Lower leg skin (tissue), 4 donors: ENCODE results near the gene CLEC20A. TPM values are rescaled to one million over a fixed set of nuclear protein-coding genes. Genes with fewer than 3 reads are reported as not detected.

Experiments used
- DNase-seq, 2 donors: peaks; one replicate each; pipeline ENCODE4 v3.0.0-alpha.2; 2019; ENCODE audit warnings: low spot score in 2 of 2
- H3K4me3 ChIP-seq: fragments of 200-600 bp; sonication (generic); 2 replicates; pipeline ENCODE4 v1.5.1; 2017; ENCODE audit warnings: mild to moderate bottlenecking, low read depth; ENCODE audit not compliant: poor library complexity, severe bottlenecking
- CTCF ChIP-seq, 3 donors: fragments of 450-650 bp; IDR thresholded peaks; one replicate each; pipeline ENCODE4 v1.5.1; 2016; ENCODE audit warnings: antibody characterized with exemption in 3 of 3, mild to moderate bottlenecking in 3 of 3, moderate library complexity in 2 of 3
- POLR2A ChIP-seq, 2 donors: fragments of 450-650 bp; IDR thresholded peaks; one replicate each; pipeline ENCODE4 v1.6.1; 2016 to 2017; ENCODE audit warnings: antibody characterized with exemption in 2 of 2, mild to moderate bottlenecking in 1 of 2, moderate library complexity in 1 of 2
- WGBS, 2 donors: methylation state at CpG; one replicate each; pipeline ENCODE4 v1.1.5; 2018; 5-methylcytosine and 5-hydroxymethylcytosine counted together
- intact Hi-C: fragments of 100-400 bp; cut with DNase I; formaldehyde crosslinking; loops from one replicate; pipeline ENCODE4 v1.15.0; 2023; ENCODE audit warnings: low total_unique reads
- total RNA-seq, 4 donors: library from RNA; depleted of rRNA; stranded (reverse); fragments of >200 nt; gene quantifications; one replicate each; pipeline ENCODE4 v1.1.0, GENCODE V29; 2016

Gene CLEC20A
- total RNA-seq, 4 donors from 2014 or later = not detected

GRCh38 chr1:178492341-178492740, 4.4 kb downstream of the CLEC20A start:
- no peak overlapping the region for H3K4me3 ChIP-seq
- DNase-seq = peak in 1 of 2 donors; percentile 80
- TF ChIP-seq CTCF (IDR thresholded peaks at IDR 0.05) = no peak
- no peak for TF ChIP-seq POLR2A (IDR thresholded peaks at IDR 0.05)
- WGBS, 2 donors = 86% methylated on average over 11 of the region's 11 CpGs
- intact Hi-C loops = no loop called here

- no peak overlapping the region for H3K4me3 ChIP-seq
- DNase-seq = peak in 1 of 2 donors; percentile 50
- intact Hi-C loops = no loop called here
- TF ChIP-seq CTCF (IDR thresholded peaks at IDR 0.05) = no peak
- TF ChIP-seq POLR2A (IDR thresholded peaks at IDR 0.05) = no peak
- WGBS, 2 donors = 92 to 96% methylated on average over 4 of the region's 4 CpGs
Observed at GRCh38 chr1:178491721-178492120, 5.0 kb downstream of the CLEC20A start.

GRCh38 chr1:178490967-178491366, 5.8 kb downstream of the CLEC20A start:
- TF ChIP-seq CTCF (IDR thresholded peaks at IDR 0.05) (no peak), POLR2A (IDR thresholded peaks at IDR 0.05) (no peak)
- intact Hi-C loops = no loop called here
- peak in 1 of 2 donors; percentile 74 for DNase-seq
- no peak overlapping the region for H3K4me3 ChIP-seq
- WGBS, 2 donors = 87 to 88% methylated on average over 9 of the region's 9 CpGs

- intact Hi-C loops = no loop called here
- TF ChIP-seq CTCF (IDR thresholded peaks at IDR 0.05) (no peak), POLR2A (IDR thresholded peaks at IDR 0.05) (no peak)
- no peak overlapping the region for H3K4me3 ChIP-seq
- WGBS, 2 donors = 98 to 99% methylated on average over 8 of the region's 8 CpGs
- peak in 1 of 2 donors; percentile 56 for DNase-seq
Observed at GRCh38 chr1:178490136-178490535, 6.6 kb downstream of the CLEC20A start.

- DNase-seq = peak in 1 of 2 donors; percentile 72
- intact Hi-C loops = no loop called here
- WGBS, 2 donors = 89 to 94% methylated on average over 4 of the region's 4 CpGs
- TF ChIP-seq CTCF (IDR thresholded peaks at IDR 0.05) = no peak
- no peak for TF ChIP-seq POLR2A (IDR thresholded peaks at IDR 0.05)
- no peak overlapping the region for H3K4me3 ChIP-seq
Observed at GRCh38 chr1:178489399-178489798, 7.4 kb downstream of the CLEC20A start.

GRCh38 chr1:178488393-178488792, 8.4 kb downstream of the CLEC20A start:
- no peak overlapping the region for H3K4me3 ChIP-seq
- TF ChIP-seq CTCF (IDR thresholded peaks at IDR 0.05) = no peak
- no peak for TF ChIP-seq POLR2A (IDR thresholded peaks at IDR 0.05)
- DNase-seq = peak in 1 of 2 donors; percentile 32
- WGBS, 2 donors = 93% methylated on average over 4 of the region's 4 CpGs
- intact Hi-C loops = no loop called here
